ENCODE measurements around the gene NWD2.

DNA sequence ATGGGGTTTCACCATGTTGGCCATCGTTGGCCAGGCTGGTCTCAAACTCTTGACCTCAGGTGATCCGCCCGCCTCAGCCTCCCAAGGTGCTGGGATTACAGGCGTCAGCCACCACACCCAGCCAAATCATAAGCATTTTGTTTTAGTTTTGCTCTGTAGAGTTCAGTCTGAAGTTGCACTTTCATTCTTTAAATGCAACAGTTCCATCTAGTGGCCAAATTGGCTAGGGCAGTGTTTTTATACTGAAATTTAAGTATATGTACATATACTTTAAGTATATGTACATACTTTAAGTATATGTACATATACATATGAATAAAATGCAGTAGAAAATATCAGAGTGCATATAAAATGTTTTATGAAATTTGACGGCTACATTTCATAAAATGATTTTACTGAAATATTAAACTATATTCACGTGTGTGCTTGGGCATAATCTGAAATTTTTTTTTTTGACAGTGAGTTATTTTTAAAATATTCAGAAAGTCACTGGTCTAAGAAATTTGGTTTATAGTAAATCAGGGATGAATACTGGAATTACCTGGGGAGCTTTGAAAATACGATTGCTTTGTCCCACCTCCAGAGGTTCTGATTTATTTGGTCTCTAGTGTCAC, 145.5 kb downstream of the NWD2 start:
- TF ChIP-seq POLR2A (IDR thresholded peaks at IDR 0.05; ENCODE audit: low read depth, low read length) (no peak), TAF1 (IDR thresholded peaks at IDR 0.05; ENCODE audit: low read depth, low read length) (no peak), SPI1 (IDR thresholded peaks at IDR 0.05; ENCODE audit: low read depth, low read length) (no peak), POLR2AphosphoS5 (IDR thresholded peaks at IDR 0.05; ENCODE audit: low read depth, low read length) (no peak), PAX5 (IDR thresholded peaks at IDR 0.05; ENCODE audit: insufficient read depth, low read length, severe bottlenecking) (no peak), POU2F2 (IDR thresholded peaks at IDR 0.05; ENCODE audit: low read depth, low read length) (no peak)
